NCI-H146 treated with DMSO at 0.1 percent for 48 hours (cell line): ENCODE measurements around the gene FBXL13.
"Not testable (repeated sequence)": the region's sequence is repeated elsewhere in the genome, so short reads cannot be mapped to it uniquely, and the experiment has no call there.

Experiments
- DNase-seq: peaks from one replicate; lab custom pipeline; 2025; ENCODE audit not compliant: unreplicated experiment; lab: John Stamatoyannopoulos, UW

The FBXL13 gene

GRCh38 chr7:102778663-102779062 lies 295.9 kb downstream of the FBXL13 start:
- not testable (repeated sequence) for DNase-seq

- not testable (repeated sequence) for DNase-seq
Measured at GRCh38 chr7:102776217-102776616, 298.4 kb downstream of the FBXL13 start.

GRCh38 chr7:102770467-102770866 lies 304.1 kb downstream of the FBXL13 start:
- not testable (repeated sequence) for DNase-seq

GRCh38 chr7:102769657-102770192 lies 304.9 kb downstream of the FBXL13 start:
- not testable (repeated sequence) for DNase-seq

- not testable (repeated sequence) for DNase-seq
Measured at GRCh38 chr7:102763295-102763905, 311.2 kb downstream of the FBXL13 start.
